GM18517 (cell line): ENCODE results near the gene HECW1.
"Not testable (repeated sequence)": the region's sequence is repeated elsewhere in the genome, so short reads cannot be mapped to it uniquely, and the experiment has no call there.

Experiments used
- ATAC-seq: cut with Tn5 transposase; IDR thresholded peaks from one replicate; pipeline ENCODE4 v1.9.1; 2021; ENCODE audit warnings: mild to moderate bottlenecking, moderate library complexity; ENCODE audit not compliant: unreplicated experiment

Gene HECW1

DNA sequence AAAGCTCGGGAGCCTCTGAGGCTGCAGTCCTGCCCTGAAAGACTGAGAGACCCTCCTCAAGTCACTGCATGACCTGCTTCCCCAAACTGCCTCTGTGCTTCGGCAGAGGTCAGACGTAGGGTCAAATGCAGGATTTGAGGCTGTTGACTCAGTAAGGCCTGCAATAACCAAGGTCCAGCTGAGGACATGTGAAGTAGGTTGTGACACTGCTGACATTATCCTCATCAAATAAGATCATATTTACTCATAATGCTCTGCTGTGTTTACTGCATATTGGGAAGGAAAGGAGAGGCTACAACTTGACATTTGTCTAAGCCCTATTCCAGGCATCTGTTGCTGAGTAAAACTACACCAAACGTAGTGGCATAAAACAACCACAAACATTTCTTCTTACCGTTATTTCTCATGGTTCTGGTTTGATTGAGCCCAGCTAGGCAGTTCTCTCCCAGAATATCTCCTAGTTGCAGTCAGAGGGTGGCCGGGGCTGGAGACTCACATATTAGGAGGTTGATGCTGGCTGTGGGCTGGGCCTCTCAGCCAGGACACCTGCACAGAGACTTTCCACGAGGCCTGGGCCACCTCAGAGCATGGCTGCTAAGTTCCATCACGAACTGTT lies 348.4 kb downstream of the HECW1 start:
- no peak for ATAC-seq

GRCh38 chr7:43461349-43462024 lies 349.0 kb downstream of the HECW1 start:
- no peak for ATAC-seq

DNA sequence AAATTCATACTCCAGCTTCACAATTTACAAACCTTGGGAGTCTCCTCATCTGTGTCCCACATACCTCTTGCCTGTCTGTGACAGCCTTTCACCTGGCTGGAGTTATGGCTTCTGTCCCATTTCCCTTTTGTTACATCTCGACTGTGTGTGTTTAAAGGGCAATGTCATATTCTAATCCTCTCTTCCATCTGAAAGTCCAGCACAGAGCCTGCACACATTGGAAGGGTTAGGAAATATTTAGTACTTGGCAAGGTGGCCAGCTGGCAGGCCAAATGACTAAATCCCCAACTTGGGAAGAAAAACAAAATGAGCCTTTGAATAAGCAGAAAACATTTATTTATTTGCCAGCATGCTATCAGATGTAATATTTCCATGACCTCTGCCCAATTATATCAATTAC lies 350.4 kb downstream of the HECW1 start:
- no peak for ATAC-seq

GRCh38 chr7:43463401-43463980 lies 351.0 kb downstream of the HECW1 start:
- ATAC-seq, result no peak

- ATAC-seq, result no peak
These were observed 353.4 kb downstream of the HECW1 start for GRCh38 chr7:43465581-43466554.

- no peak for ATAC-seq
These were observed 355.0 kb downstream of the HECW1 start for GRCh38 chr7:43467406-43467805.

DNA sequence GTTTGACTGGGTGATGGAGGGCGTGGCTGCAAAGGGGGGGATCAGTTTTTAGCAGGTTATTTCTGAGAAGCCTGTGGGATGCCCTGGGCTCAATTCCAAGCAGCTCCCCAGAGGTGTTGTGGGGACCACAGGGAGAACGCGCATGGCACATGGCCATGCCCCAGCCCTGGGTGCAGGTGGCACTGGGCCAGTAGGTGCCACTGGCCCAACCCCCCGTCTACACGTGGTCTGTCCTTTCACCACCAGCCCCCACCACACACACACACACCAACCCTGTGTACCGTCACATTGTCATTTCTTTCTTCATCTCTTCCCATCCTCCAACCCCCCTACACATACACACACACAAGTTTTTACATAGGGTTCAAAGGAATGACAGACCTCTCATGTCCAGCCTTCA lies 355.4 kb downstream of the HECW1 start:
- ATAC-seq, result no peak

- ATAC-seq, result no peak
These were observed 356.6 kb downstream of the HECW1 start for GRCh38 chr7:43469051-43469450.

DNA sequence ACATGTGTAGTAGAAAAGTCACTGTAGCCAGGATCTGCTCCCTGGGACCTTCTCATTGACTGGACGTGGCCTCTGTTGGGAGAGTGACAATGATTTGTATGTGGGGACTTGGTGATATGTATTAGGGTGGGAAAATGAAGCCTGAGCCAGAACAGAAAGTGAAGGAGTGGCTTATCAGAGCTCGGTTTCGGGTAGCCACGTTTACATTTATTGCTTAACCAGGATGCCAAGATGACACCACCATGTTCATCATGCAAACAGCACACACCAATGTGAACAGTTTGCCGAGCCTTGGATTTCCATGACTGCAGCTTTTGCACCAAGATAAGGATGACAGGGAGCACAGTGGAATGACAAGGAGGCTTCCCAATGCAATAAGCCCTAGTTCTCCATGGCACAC lies 357.7 kb downstream of the HECW1 start:
- no peak for ATAC-seq

GRCh38 chr7:43475983-43476382 lies 363.5 kb downstream of the HECW1 start:
- ATAC-seq, result no peak

- no peak for ATAC-seq
These were observed 364.4 kb downstream of the HECW1 start for GRCh38 chr7:43476896-43477295.

GRCh38 chr7:43479042-43479441 lies 366.6 kb downstream of the HECW1 start:
- ATAC-seq, result no peak

GRCh38 chr7:43479543-43479942 lies 367.1 kb downstream of the HECW1 start:
- no peak for ATAC-seq

DNA sequence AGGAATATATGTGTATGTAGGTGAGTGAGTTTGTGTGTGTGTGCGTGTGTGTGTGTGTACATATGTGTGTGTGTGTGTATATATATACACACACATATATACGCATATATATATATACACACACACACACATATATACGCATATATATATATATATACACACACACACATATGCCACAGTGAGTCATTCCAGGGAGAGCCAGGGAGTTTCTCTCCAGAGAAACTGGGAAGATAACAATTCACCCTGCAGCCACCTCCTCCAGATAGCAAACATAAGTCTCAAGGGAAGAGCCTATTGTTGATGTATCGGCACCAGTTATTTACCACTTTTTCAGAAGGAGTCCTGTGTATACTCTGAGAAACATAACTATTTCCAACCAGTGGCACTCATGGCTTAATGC lies 368.1 kb downstream of the HECW1 start:
- ATAC-seq, result no peak

GRCh38 chr7:43481902-43482678 lies 369.6 kb downstream of the HECW1 start:
- no peak for ATAC-seq

- no peak for ATAC-seq
These were observed 370.3 kb downstream of the HECW1 start for GRCh38 chr7:43482679-43483252.

- no peak for ATAC-seq
These were observed 372.4 kb downstream of the HECW1 start for GRCh38 chr7:43484678-43485395.

GRCh38 chr7:43485580-43485979 lies 373.1 kb downstream of the HECW1 start:
- ATAC-seq, result no peak

GRCh38 chr7:43486008-43486407 lies 373.6 kb downstream of the HECW1 start:
- not testable (repeated sequence) for ATAC-seq

- ATAC-seq, result no peak
These were observed 374.2 kb downstream of the HECW1 start for GRCh38 chr7:43486634-43487033.
